ENCODE data around the gene TOMM20.

GRCh38 chr1:235072096-235072495 is 56.5 kb downstream of the TOMM20 start:
- no peak for TF ChIP-seq FOXM1 (IDR thresholded peaks at IDR 0.05; ENCODE audit: borderline replicate concordance)
- no peak for TF ChIP-seq SP1 (IDR thresholded peaks at IDR 0.05)
- no peak for TF ChIP-seq ARNT (IDR thresholded peaks at IDR 0.05)
- no peak for TF ChIP-seq FOXK2 (IDR thresholded peaks at IDR 0.05)
- TF ChIP-seq NFRKB (IDR thresholded peaks at IDR 0.05) = no peak
- TF ChIP-seq HDGF (IDR thresholded peaks at IDR 0.05; ENCODE audit: borderline replicate concordance) = no peak
- TF ChIP-seq SUZ12 (IDR thresholded peaks at IDR 0.05) = no peak
- TF ChIP-seq PKNOX1 (IDR thresholded peaks at IDR 0.05) = no peak
- TF ChIP-seq ZNF384 (IDR thresholded peaks at IDR 0.05) = no peak
- no peak for TF ChIP-seq BHLHE40 (IDR thresholded peaks at IDR 0.05; ENCODE audit: borderline replicate concordance)
- TF ChIP-seq FOXA1 (IDR thresholded peaks at IDR 0.05) = no peak
- TF ChIP-seq L3MBTL2 (conservative IDR thresholded peaks at IDR 0.05) = no peak
